ENCODE results near the gene NPR1.

NPR1 gene

GRCh38 chr1:153678519-153679336 lies at the start of gene NPR1:
NPR1 (plus strand) TSS chr1:153678688; CDS start chr1:153679109, 421 bp downstream.
- Histone ChIP-seq H3K4me3 (ENCODE audit: low read length) (no peak within 1 kb of the TSS), H3K36me3 (replicated peaks; ENCODE audit: low read depth, low read length) (no peaks in the 10 kb centered on the region), H4K20me1 (ENCODE audit: insufficient read depth, low read length) (no peaks in the 10 kb centered on the region), H3K27me3 (ENCODE audit: low read depth, low read length) (peaks cover 18% of the 10 kb centered on the region), H3K4me1 (ENCODE audit: low read length) (no peaks in the 10 kb centered on the region), H3K4me2 (ENCODE audit: low read length) (peak within 1 kb of the TSS; percentile 57), H3K9ac (ENCODE audit: low read length) (no peak within 1 kb of the TSS), H3K79me2 (ENCODE audit: low read length) (no peaks in the 10 kb centered on the region), H3K9me3 (ENCODE audit: insufficient read depth, low read length) (no peaks in the 10 kb centered on the region), H3K27ac (ENCODE audit: low read length) (no peak within 1 kb of the TSS), H2AFZ (ENCODE audit: low read depth, low read length) (no peak within 1 kb of the TSS)
- TF ChIP-seq CTCF (IDR thresholded peaks at IDR 0.05; ENCODE audit: low read depth, low read length) (no peak), EZH2phosphoT487 (IDR thresholded peaks at IDR 0.05; ENCODE audit: low read depth) (no peak)

- Histone ChIP-seq H3K27ac (ENCODE audit: low read length) (no peak overlapping the region), H3K9me3 (ENCODE audit: insufficient read depth, low read length) (no peaks in the 10 kb centered on the region), H3K4me3 (ENCODE audit: low read length) (no peak overlapping the region)
Observed at GRCh38 chr1:153629343-153629665, 49.2 kb upstream of the NPR1 start.

GRCh38 chr1:153629971-153630370 lies 48.5 kb upstream of the NPR1 start:
- Histone ChIP-seq H3K4me2 (ENCODE audit: low read length) (no peak overlapping the region), H3K9me3 (ENCODE audit: insufficient read depth, low read length) (no peaks in the 10 kb centered on the region), H3K4me1 (ENCODE audit: low read length) (peaks cover 25% of the 10 kb centered on the region), H3K4me3 (ENCODE audit: low read length) (no peak overlapping the region), H3K27ac (ENCODE audit: low read length) (no peak overlapping the region), H3K36me3 (replicated peaks; ENCODE audit: low read depth, low read length) (peaks cover 4% of the 10 kb centered on the region), H3K79me2 (ENCODE audit: low read length) (peaks cover 11% of the 10 kb centered on the region), H3K27me3 (ENCODE audit: low read depth, low read length) (no peaks in the 10 kb centered on the region), H2AFZ (ENCODE audit: low read depth, low read length) (no peak overlapping the region), H3K9ac (ENCODE audit: low read length) (no peak overlapping the region), H4K20me1 (ENCODE audit: insufficient read depth, low read length) (no peaks in the 10 kb centered on the region)
- TF ChIP-seq CTCF (IDR thresholded peaks at IDR 0.05; ENCODE audit: low read depth, low read length) (no peak), EZH2phosphoT487 (IDR thresholded peaks at IDR 0.05; ENCODE audit: low read depth) (no peak)

More at GRCh38 chr1:153629343-153629665, 49.2 kb upstream of the NPR1 start:
- Histone ChIP-seq H3K27me3 (ENCODE audit: low read depth, low read length) (no peaks in the 10 kb centered on the region), H2AFZ (ENCODE audit: low read depth, low read length) (no peak overlapping the region), H4K20me1 (ENCODE audit: insufficient read depth, low read length) (no peaks in the 10 kb centered on the region), H3K9ac (ENCODE audit: low read length) (no peak overlapping the region), H3K4me2 (ENCODE audit: low read length) (no peak overlapping the region), H3K4me1 (ENCODE audit: low read length) (peaks cover 25% of the 10 kb centered on the region), H3K36me3 (replicated peaks; ENCODE audit: low read depth, low read length) (peaks cover 4% of the 10 kb centered on the region), H3K79me2 (ENCODE audit: low read length) (peaks cover 4% of the 10 kb centered on the region)
- TF ChIP-seq EZH2phosphoT487 (IDR thresholded peaks at IDR 0.05; ENCODE audit: low read depth), result no peak
- no peak for TF ChIP-seq CTCF (IDR thresholded peaks at IDR 0.05; ENCODE audit: low read depth, low read length)

GRCh38 chr1:153630384-153630783 lies 48.1 kb upstream of the NPR1 start:
- Histone ChIP-seq H3K4me1 (ENCODE audit: low read length) (peaks cover 27% of the 10 kb centered on the region), H4K20me1 (ENCODE audit: insufficient read depth, low read length) (no peaks in the 10 kb centered on the region), H3K9ac (ENCODE audit: low read length) (no peak overlapping the region), H2AFZ (ENCODE audit: low read depth, low read length) (no peak overlapping the region), H3K4me3 (ENCODE audit: low read length) (no peak overlapping the region), H3K4me2 (ENCODE audit: low read length) (no peak overlapping the region), H3K79me2 (ENCODE audit: low read length) (peaks cover 15% of the 10 kb centered on the region), H3K27ac (ENCODE audit: low read length) (no peak overlapping the region), H3K9me3 (ENCODE audit: insufficient read depth, low read length) (no peaks in the 10 kb centered on the region), H3K36me3 (replicated peaks; ENCODE audit: low read depth, low read length) (peaks cover 3% of the 10 kb centered on the region), H3K27me3 (ENCODE audit: low read depth, low read length) (no peaks in the 10 kb centered on the region)
- TF ChIP-seq EZH2phosphoT487 (IDR thresholded peaks at IDR 0.05; ENCODE audit: low read depth) (no peak), CTCF (IDR thresholded peaks at IDR 0.05; ENCODE audit: low read depth, low read length) (no peak)
